HL-60 (cell line): Measurements from ENCODE around the gene PSTPIP1.
A peak's percentile ranks its signal among the peaks of the same experiment; 100 is the strongest.

Source experiments
- DNase-seq, 2 experiments: peaks; one replicate each; pipeline ENCODE4 v3.0.0-alpha.2; 2010 to 2020; ENCODE audit warnings: low read depth in 1 of 2, low spot score in 1 of 2
- H3K27ac ChIP-seq: fragments of 250-450 bp; sonication (Bioruptor Pico); replicated peaks from 2 replicates; pipeline ENCODE4 v1.5.1; 2020; ENCODE audit warnings: mild to moderate bottlenecking, moderate library complexity
- H3K27me3 ChIP-seq: fragments of 250-450 bp; sonication (Bioruptor Pico); 2 replicates; pipeline ENCODE4 v1.5.1; 2021; ENCODE audit warnings: mild to moderate bottlenecking, moderate library complexity; ENCODE audit not compliant: insufficient read depth, poor library complexity, severe bottlenecking
- H3K4me3 ChIP-seq: replicated peaks from 2 replicates; pipeline ENCODE4 v1.5.1; 2011; ENCODE audit warnings: mild to moderate bottlenecking, control low read depth, low read length; ENCODE audit not compliant: insufficient read depth
- CTCF ChIP-seq: IDR thresholded peaks from one replicate; pipeline ENCODE4 v1.5.1; 2011; ENCODE audit warnings: low read length, control low read depth, inconsistent platforms; ENCODE audit not compliant: insufficient read depth
- GABPA ChIP-seq: IDR thresholded peaks from 2 replicates; pipeline ENCODE4 v1.6.1; 2012; ENCODE audit warnings: low read depth
- POLR2AphosphoS5 ChIP-seq: IDR thresholded peaks from 2 replicates; pipeline ENCODE4 v1.6.1; 2012; ENCODE audit warnings: low read depth
- REST ChIP-seq: IDR thresholded peaks from 2 replicates; pipeline ENCODE4 v1.6.1; 2012; ENCODE audit warnings: low read depth; ENCODE audit not compliant: insufficient replicate concordance
- SPI1 ChIP-seq: IDR thresholded peaks from 2 replicates; pipeline ENCODE4 v1.6.1; 2012; ENCODE audit warnings: low read depth, mild to moderate bottlenecking, borderline replicate concordance
- long read RNA-seq: library from polyadenylated mRNA; unstranded; transcript quantifications from one replicate; pipeline ENCODE4 v2.0.0, GENCODE V29; 2020

Gene PSTPIP1
- long read RNA-seq, transcript PSTPIP1-203 (15 exons, 1,896 nt) = major isoform, 106 of 138 reads
- long read RNA-seq, transcript PSTPIP1-201 (15 exons, 1,840 nt) = minor isoform, 6 of 138 reads
- long read RNA-seq, partial matches to known transcripts = 2 of 138 reads
- long read RNA-seq, other reads (novel, unspliced or antisense) = 23 of 138 reads

GRCh38 chr15:76994971-76995945, at the start of gene PSTPIP1:
Gene PSTPIP1, plus strand, starts transcription at chr15:76995126. Its CDS starts 448 bp downstream, at chr15:76995574.
- H3K4me3 ChIP-seq = peak within 1 kb of the TSS; percentile 72
- DNase-seq = peak; percentile 67 to 89

GRCh38 chr15:76945494-76946093, 49.3 kb upstream of the PSTPIP1 start:
- Histone ChIP-seq H3K4me3 (no peak overlapping the region), H3K27ac (no peak overlapping the region)
- TF ChIP-seq SPI1 (no peak), REST (no peak), CTCF (no peak), GABPA (no peak)

More at GRCh38 chr15:76994971-76995945, at the start of gene PSTPIP1:
- TF ChIP-seq CTCF (no peak), POLR2AphosphoS5 (peak; percentile 86), SPI1 (peak; percentile 9; the same call in 1 of the 2 replicates), GABPA (peak; percentile 71)
- Histone ChIP-seq H3K27ac (peak within 1 kb of the TSS; percentile 92), H3K27me3 (no peaks in the 10 kb centered on the region)

GRCh38 chr15:76947454-76947853, 47.5 kb upstream of the PSTPIP1 start:
- TF ChIP-seq GABPA = no peak
- no peak for TF ChIP-seq SPI1
- no peak for TF ChIP-seq CTCF
- no peak for TF ChIP-seq POLR2AphosphoS5
- TF ChIP-seq REST = no peak
- H3K27ac ChIP-seq = no peak overlapping the region
- no peaks in the 10 kb centered on the region for H3K27me3 ChIP-seq
- DNase-seq = no peak
- H3K4me3 ChIP-seq = no peak overlapping the region

More at GRCh38 chr15:76945494-76946093, 49.3 kb upstream of the PSTPIP1 start:
- H3K27me3 ChIP-seq = no peaks in the 10 kb centered on the region
- DNase-seq = no peak
